HG03354 (cell line): ENCODE results near the gene CALHM1.

Experiments used
- ATAC-seq: cut with Tn5 transposase; IDR thresholded peaks from one replicate; pipeline ENCODE4 v1.9.1; 2021; ENCODE audit warnings: mild to moderate bottlenecking; ENCODE audit not compliant: unreplicated experiment, poor library complexity, severe bottlenecking

CALHM1 gene

GRCh38 chr10:103457176-103457712, 1.5 kb downstream of the CALHM1 start:
- ATAC-seq = no peak

GRCh38 chr10:103456074-103456660, 2.5 kb downstream of the CALHM1 start:
- no peak for ATAC-seq

- ATAC-seq = no peak
Measured at GRCh38 chr10:103455235-103455634, 3.5 kb downstream of the CALHM1 start.

GRCh38 chr10:103454026-103454425, 4.7 kb downstream of the CALHM1 start:
- no peak for ATAC-seq

GRCh38 chr10:103452506-103453230, 6.0 kb downstream of the CALHM1 start:
- no peak for ATAC-seq

GRCh38 chr10:103451831-103452505, 6.7 kb downstream of the CALHM1 start, which contains the start of gene CALHM2:
TSS of gene CALHM2 (minus strand) at chr10:103452370. CDS start at chr10:103449941, 2,429 bp downstream.
- peak; percentile 76 for ATAC-seq

GRCh38 chr10:103451091-103451813, 7.4 kb downstream of the CALHM1 start:
- ATAC-seq = no peak

GRCh38 chr10:103450201-103450695, 8.5 kb downstream of the CALHM1 start:
- ATAC-seq = no peak

- ATAC-seq = no peak
Measured at GRCh38 chr10:103449208-103450144, 9.2 kb downstream of the CALHM1 start.

GRCh38 chr10:103448746-103449145, 10.0 kb downstream of the CALHM1 start:
- no peak for ATAC-seq

- no peak for ATAC-seq
Measured at GRCh38 chr10:103447187-103447586, 11.5 kb downstream of the CALHM1 start.

- ATAC-seq = no peak
Measured at GRCh38 chr10:103445767-103446567, 12.7 kb downstream of the CALHM1 start.

- ATAC-seq = no peak
Measured at GRCh38 chr10:103445366-103445765, 13.3 kb downstream of the CALHM1 start.

- no peak for ATAC-seq
Measured at GRCh38 chr10:103444478-103444877, 14.2 kb downstream of the CALHM1 start.

GRCh38 chr10:103443475-103444185, 15.1 kb downstream of the CALHM1 start:
- ATAC-seq = no peak

- no peak for ATAC-seq
Measured at GRCh38 chr10:103442031-103442461, 16.7 kb downstream of the CALHM1 start.

GRCh38 chr10:103441611-103442010, 17.1 kb downstream of the CALHM1 start:
- no peak for ATAC-seq
